Prostate gland (tissue), 2 donors: ENCODE measurements around the gene SUMO3. TPM values are rescaled to one million over a fixed set of nuclear protein-coding genes. Genes with fewer than 3 reads are reported as not detected.

ENCODE experiments used
- DNase-seq: peaks from one replicate; pipeline ENCODE4 v3.0.0-alpha.2; 2019; ENCODE audit warnings: low spot score
- H3K27ac ChIP-seq, 2 donors: fragments of 200-600 bp; sonication (generic); 2 replicates each; pipeline ENCODE4 v1.5.1; 2017 to 2019
- H3K27me3 ChIP-seq: fragments of 200-600 bp; sonication (generic); replicated peaks from 2 replicates; pipeline ENCODE4 v1.5.1; 2019; ENCODE audit not compliant: insufficient read depth
- H3K36me3 ChIP-seq, 2 donors: fragments of 200-600 bp; sonication (generic); 1 replicate in 1 of 2; 2 replicates in 1 of 2; pipeline versions ENCODE4 v1.5.1 to v1.8.1; 2017 to 2019
- H3K4me1 ChIP-seq: fragments of 200-600 bp; sonication (generic); replicated peaks from 2 replicates; pipeline ENCODE4 v1.5.1; 2019
- H3K4me3 ChIP-seq, 2 donors: fragments of 200-600 bp; sonication (generic); 2 replicates each; pipeline ENCODE4 v1.5.1; 2017 to 2019
- H3K9me3 ChIP-seq: fragments of 200-600 bp; sonication (generic); 2 replicates; pipeline ENCODE4 v1.5.1; 2017
- POLR2A ChIP-seq: fragments of 450-650 bp; IDR thresholded peaks from one replicate; pipeline ENCODE4 v1.6.1; 2016; ENCODE audit warnings: antibody characterized with exemption, mild to moderate bottlenecking
- POLR2AphosphoS5 ChIP-seq: sonication (generic); formaldehyde crosslinking; IDR thresholded peaks from one replicate; pipeline ENCODE4 v1.6.1; 2017; ENCODE audit warnings: antibody characterized with exemption
- WGBS: methylation state at CpG from one replicate; pipeline ENCODE4 v1.1.5; 2018; 5-methylcytosine and 5-hydroxymethylcytosine counted together
- intact Hi-C: fragments of 100-400 bp; cut with DNase I; formaldehyde crosslinking; loops from one replicate; pipeline ENCODE4 v1.14.2; 2022
- total RNA-seq, 2 donors: library from RNA; depleted of rRNA; stranded (reverse); fragments of >200 nt; gene quantifications; one replicate each; pipeline ENCODE4 v1.1.0, GENCODE V29; 2016
- TF ChIP-seq, protein P1 (sequence below), 4 experiments: fragments of 200-600 bp in 2 of 4; fragments of 450-650 bp in 2 of 4; sonication (generic) in 2 of 4; IDR thresholded peaks; 1 replicate in 3 of 4; 2 replicates in 1 of 4; pipeline ENCODE4 v1.5.1; 2016 to 2019; ENCODE audit warnings: antibody characterized with exemption in 4 of 4, mild to moderate bottlenecking in 2 of 4, moderate library complexity in 2 of 4

SUMO3 gene
- total RNA-seq, 2 donors from 2014 or later = 78.3 to 92.2 TPM

DNA sequence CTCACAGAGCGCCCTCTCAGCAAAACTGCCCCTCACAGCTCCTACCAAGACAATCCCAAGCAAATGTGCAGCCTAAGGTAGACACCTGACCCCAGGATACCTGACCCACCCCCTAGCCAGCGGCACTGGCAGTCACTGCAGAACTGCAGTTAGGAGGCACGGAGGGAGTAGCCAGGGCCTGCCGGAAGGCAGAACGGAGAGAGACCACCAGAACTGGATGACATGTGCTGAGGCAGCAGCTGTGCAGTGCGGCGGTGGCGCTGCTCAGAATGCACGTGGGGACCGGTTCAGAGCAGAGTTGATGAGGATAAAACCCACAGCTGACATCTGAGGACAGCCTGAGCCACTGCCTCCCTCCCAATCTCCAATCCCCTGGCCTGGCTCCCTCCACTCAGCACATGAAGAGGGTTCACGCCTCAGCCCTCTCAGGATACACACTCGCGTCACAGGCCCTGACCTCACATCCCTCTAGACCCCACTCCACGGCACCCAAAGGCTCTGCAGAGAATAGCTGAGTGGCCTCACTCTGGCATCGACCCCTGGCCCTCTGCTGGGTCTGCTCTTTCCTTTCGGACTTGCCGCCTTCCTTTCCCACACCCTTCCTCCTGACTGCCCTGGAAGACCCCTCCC lies 45.9 kb downstream of the SUMO3 start:
- no peak for DNase-seq
- TF ChIP-seq POLR2AphosphoS5 = no peak
- TF ChIP-seq POLR2A = no peak
- peaks cover 0 to 12% of the 10 kb centered on the region in 2 donors for H3K36me3 ChIP-seq
- WGBS = 94% methylated on average over 17 of the region's 17 CpGs
- intact Hi-C loops = no loop called here
- H3K4me3 ChIP-seq = no peak overlapping the region
- H3K27me3 ChIP-seq = no peaks in the 10 kb centered on the region
- no peak overlapping the region for H3K27ac ChIP-seq
- no peaks in the 10 kb centered on the region for H3K4me1 ChIP-seq
- no peaks in the 10 kb centered on the region for H3K9me3 ChIP-seq

DNA sequence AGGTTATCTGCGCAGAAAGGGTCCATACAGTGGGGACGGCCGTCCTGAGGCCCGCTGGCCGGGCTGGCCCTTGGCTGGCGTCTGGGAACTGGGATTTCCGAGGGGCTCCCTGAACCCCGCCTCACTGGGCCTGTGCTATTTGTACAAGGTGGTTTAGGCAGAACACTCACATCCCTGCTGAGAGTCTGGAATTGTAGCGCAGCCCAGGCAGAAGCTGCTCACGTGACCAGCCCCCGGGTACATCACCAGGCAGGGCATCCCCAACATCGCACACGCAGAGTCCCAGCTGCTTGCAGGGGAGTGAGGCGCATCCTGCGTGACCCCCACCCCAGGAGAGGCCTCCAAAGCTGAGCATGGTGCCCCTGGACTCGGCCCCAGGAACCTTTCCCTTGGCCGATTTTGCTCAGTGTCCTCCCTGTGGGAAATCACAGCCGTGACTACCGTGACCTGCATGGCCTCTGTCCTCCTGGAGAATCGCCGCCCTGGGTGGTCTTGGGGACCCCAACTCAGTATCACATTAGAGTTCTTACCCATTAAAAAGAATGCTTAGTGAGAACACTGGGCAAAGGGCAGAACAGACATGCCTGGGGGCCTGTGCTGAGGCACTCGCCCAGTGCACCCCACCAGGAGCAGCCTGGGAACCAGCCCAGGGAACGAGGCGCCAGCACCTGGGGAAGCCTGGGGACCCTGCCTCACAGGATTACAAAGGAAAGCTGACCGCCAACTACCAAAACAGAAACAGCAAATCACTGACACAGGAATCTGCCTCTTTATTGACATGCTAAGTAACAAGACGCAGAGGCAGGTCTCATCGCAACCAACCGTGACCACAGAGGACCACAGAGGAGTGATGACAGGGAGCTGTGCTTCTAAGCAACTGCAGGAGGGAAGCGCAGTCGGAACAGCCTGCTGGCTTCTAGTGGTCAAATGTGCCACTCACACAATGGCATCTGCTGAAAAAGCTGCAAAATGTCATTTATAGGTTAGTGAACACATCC lies 49.7 kb downstream of the SUMO3 start:
- H3K9me3 ChIP-seq = no peaks in the 10 kb centered on the region
- H3K4me1 ChIP-seq = no peaks in the 10 kb centered on the region
- no peaks in the 10 kb centered on the region for H3K27me3 ChIP-seq
- peaks cover 0 to 12% of the 10 kb centered on the region in 2 donors for H3K36me3 ChIP-seq
- H3K4me3 ChIP-seq = no peak overlapping the region
- H3K27ac ChIP-seq = no peak overlapping the region
- TF ChIP-seq POLR2AphosphoS5 (no peak), POLR2A (no peak)
- TF ChIP-seq, protein P1, sequence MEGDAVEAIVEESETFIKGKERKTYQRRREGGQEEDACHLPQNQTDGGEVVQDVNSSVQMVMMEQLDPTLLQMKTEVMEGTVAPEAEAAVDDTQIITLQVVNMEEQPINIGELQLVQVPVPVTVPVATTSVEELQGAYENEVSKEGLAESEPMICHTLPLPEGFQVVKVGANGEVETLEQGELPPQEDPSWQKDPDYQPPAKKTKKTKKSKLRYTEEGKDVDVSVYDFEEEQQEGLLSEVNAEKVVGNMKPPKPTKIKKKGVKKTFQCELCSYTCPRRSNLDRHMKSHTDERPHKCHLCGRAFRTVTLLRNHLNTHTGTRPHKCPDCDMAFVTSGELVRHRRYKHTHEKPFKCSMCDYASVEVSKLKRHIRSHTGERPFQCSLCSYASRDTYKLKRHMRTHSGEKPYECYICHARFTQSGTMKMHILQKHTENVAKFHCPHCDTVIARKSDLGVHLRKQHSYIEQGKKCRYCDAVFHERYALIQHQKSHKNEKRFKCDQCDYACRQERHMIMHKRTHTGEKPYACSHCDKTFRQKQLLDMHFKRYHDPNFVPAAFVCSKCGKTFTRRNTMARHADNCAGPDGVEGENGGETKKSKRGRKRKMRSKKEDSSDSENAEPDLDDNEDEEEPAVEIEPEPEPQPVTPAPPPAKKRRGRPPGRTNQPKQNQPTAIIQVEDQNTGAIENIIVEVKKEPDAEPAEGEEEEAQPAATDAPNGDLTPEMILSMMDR (IDR thresholded peaks at IDR 0.05) = no peak
- WGBS = 80% methylated on average over 30 of the region's 30 CpGs
- intact Hi-C loops = no loop called here
- no peak for DNase-seq

DNA sequence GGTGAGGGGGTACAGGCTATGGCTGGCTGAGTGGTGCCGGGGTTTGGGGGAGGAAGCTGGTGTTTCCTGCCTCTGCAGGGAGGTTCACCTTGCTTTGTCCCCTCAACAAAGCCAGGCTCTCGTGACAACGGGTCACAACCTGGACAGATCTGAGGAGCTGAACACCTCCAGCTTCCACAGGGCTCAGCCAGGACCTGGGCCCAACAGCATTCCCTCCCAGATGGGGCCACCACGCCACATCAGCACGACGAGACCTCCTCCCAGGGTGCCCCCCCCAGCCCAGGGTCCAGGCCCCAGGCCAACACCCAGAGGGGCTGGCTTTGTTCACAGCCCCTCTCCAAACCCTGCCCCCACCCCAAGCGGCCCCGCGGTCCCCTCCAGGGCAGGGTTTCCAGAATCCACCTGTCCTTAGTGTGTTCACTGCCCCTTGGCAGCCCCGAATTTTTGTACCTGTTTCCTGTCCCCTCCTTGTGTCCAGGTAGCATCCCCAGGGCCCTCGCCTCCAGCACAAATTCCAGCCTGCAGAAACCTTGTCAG lies 51.0 kb downstream of the SUMO3 start:
- intact Hi-C loops = no loop called here

DNA sequence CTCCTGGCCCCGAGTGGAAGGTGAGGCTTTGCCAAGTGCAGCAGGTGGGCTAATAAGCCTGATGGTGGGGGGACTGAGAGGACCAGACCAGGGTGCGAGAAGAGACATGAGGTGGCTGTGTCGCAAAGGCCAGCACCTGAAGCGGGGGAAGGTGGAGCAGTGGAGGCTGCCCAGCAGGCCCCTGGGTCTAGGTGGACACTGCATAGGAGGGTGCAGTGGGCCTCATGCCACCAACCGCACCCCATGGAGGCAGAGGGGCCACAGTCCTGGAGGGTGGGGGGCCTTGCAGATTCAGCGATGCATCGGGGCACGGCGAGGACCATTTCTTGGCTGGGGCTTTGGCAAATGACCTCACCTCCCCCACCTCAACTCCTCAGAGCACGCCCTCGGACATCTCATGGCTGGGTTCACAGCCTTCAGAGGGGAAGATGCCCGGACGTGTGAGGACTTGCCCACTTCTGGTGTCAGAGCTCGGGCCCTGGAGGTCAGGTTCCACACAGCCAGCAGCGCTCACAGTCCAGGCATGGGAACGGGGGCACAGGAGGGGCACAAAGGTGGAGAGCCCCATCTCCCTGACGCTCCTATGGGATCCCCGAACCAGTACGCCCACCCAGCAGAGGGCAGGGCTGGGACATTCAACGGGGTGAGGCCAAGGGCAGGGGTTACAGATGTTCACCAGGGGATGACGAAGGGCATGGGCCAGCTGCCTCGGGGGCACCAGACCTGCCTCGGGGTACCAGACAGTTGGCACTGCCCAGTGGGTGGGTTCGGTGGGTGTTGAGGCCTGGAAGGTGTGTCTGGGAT lies 51.6 kb downstream of the SUMO3 start:
- WGBS = 83% methylated on average over 24 of the region's 24 CpGs
- no peak for DNase-seq

More for the DNA sequence above, 51.0 kb downstream of the SUMO3 start:
- TF ChIP-seq POLR2AphosphoS5 (no peak), POLR2A (no peak)
- TF ChIP-seq, protein P1 (IDR thresholded peaks at IDR 0.05) = no peak
- Histone ChIP-seq H3K4me1 (no peaks in the 10 kb centered on the region), H3K27ac (no peak overlapping the region), H3K27me3 (no peaks in the 10 kb centered on the region), H3K36me3 (peaks cover 0 to 12% of the 10 kb centered on the region in 2 donors), H3K4me3 (no peak overlapping the region), H3K9me3 (no peaks in the 10 kb centered on the region)
- DNase-seq = no peak
- WGBS = 85% methylated on average over 11 of the region's 11 CpGs

More for the DNA sequence above, 51.6 kb downstream of the SUMO3 start:
- Histone ChIP-seq H3K4me1 (no peaks in the 10 kb centered on the region), H3K4me3 (no peak overlapping the region), H3K27me3 (no peaks in the 10 kb centered on the region), H3K36me3 (peaks cover 0 to 10% of the 10 kb centered on the region in 2 donors), H3K9me3 (no peaks in the 10 kb centered on the region), H3K27ac (no peak overlapping the region)
- intact Hi-C loops = no loop called here
- no peak for TF ChIP-seq POLR2AphosphoS5
- TF ChIP-seq POLR2A = no peak
- TF ChIP-seq, protein P1 (IDR thresholded peaks at IDR 0.05) = no peak
